CD4-positive, alpha-beta T cell (primary cell): ENCODE measurements around the gene GPRIN1. TPM values are rescaled to one million over a fixed set of nuclear protein-coding genes. Genes with fewer than 3 reads are reported as not detected.

Experiments used
- ATAC-seq: fragments of 200-7000 bp; cut with Tn5 transposase; one replicate; pipeline ENCODE4 v1.10.0; 2022; ENCODE audit warnings: mild to moderate bottlenecking; ENCODE audit not compliant: poor library complexity
- CTCF ChIA-PET: fragments of 350-600 bp; sonication (Branson Sonifier 250); formaldehyde crosslinking; loops from one replicate; lab custom pipeline; 2021; ENCODE audit warnings: antibody characterized with exemption, inconsistent platforms; lab: Charles Lee
- POLR2A ChIA-PET: fragments of 350-600 bp; sonication (Branson Sonifier 250); formaldehyde crosslinking; loops from one replicate; lab custom pipeline; 2021; ENCODE audit warnings: antibody characterized with exemption, inconsistent platforms; lab: Charles Lee
- DNase-seq, 14 experiments: peaks; one replicate each; pipeline ENCODE4 v3.0.0-alpha.2; 2013 to 2020; ENCODE audit warnings: mixed read lengths in 2 of 14
- H3K27ac ChIP-seq, 2 donors: one replicate each; pipeline versions ENCODE4 v1.5.1 to v1.7.0; 2013; ENCODE audit warnings: low read length in 2 of 2, low read depth in 1 of 2, mild to moderate bottlenecking in 1 of 2
- H3K27me3 ChIP-seq, 2 experiments: 1 replicate in 1 of 2; 2 replicates in 1 of 2; pipeline versions ENCODE4 v1.6.1 to v1.7.0; 2013; ENCODE audit warnings: low read length in 2 of 2, control low read depth in 1 of 2, mild to moderate bottlenecking in 1 of 2, moderate library complexity in 1 of 2; ENCODE audit not compliant: insufficient read depth in 2 of 2, control insufficient read depth in 1 of 2
- H3K36me3 ChIP-seq: one replicate; pipeline ENCODE4 v1.6.1; 2013; ENCODE audit warnings: low read length, control low read depth; ENCODE audit not compliant: insufficient read depth
- H3K4me1 ChIP-seq: one replicate; pipeline ENCODE4 v1.6.1; 2013; ENCODE audit warnings: low read length, control low read depth; ENCODE audit not compliant: insufficient read depth
- H3K4me3 ChIP-seq: one replicate; pipeline ENCODE4 v1.5.1; 2013; ENCODE audit warnings: mild to moderate bottlenecking, low read length, moderate library complexity
- H3K9me3 ChIP-seq, 2 experiments: 1 replicate in 1 of 2; 2 replicates in 1 of 2; pipeline versions ENCODE4 v1.6.1 to v1.7.0; 2013; ENCODE audit warnings: low read length in 2 of 2, mild to moderate bottlenecking in 2 of 2, control low read depth in 1 of 2, moderate library complexity in 1 of 2; ENCODE audit not compliant: control insufficient read depth in 1 of 2, insufficient read depth in 1 of 2
- H3K27ac Mint-ChIP-seq: one replicate; pipeline ENCODE4 v1.8.0; 2020; ENCODE audit warnings: mixed read lengths
- H3K27me3 Mint-ChIP-seq: one replicate; pipeline ENCODE4 v1.8.0; 2021; ENCODE audit warnings: mixed read lengths
- H3K36me3 Mint-ChIP-seq: one replicate; pipeline ENCODE4 v1.8.0; 2021; ENCODE audit warnings: low read depth, mixed read lengths
- H3K4me1 Mint-ChIP-seq: one replicate; pipeline ENCODE4 v1.8.0; 2021; ENCODE audit warnings: low read depth, mixed read lengths
- H3K4me3 Mint-ChIP-seq: one replicate; pipeline ENCODE4 v1.8.0; 2020; ENCODE audit warnings: mild to moderate bottlenecking, mixed read lengths
- H3K9me3 Mint-ChIP-seq: one replicate; pipeline ENCODE4 v1.8.0; 2020; ENCODE audit warnings: mixed read lengths
- CTCF ChIP-seq: fragments of 200-600 bp; IDR thresholded peaks from one replicate; pipeline ENCODE4 v1.8.0; 2022; ENCODE audit warnings: antibody characterized with exemption, mild to moderate bottlenecking
- intact Hi-C, 2 experiments: fragments of 100-400 bp; cut with DNase I in 1 of 2; cut with micrococcal nuclease in 1 of 2; formaldehyde crosslinking; loops; one replicate each; pipeline versions ENCODE4 v1.15.1 to v1.9.0; 2023 to 2025; cut with DNase I, micrococcal nuclease
- total RNA-seq, 174 experiments: library from RNA in 2 of 174; stranded (reverse) in 2 of 174; gene quantifications; one replicate each; pipeline ENCODE4 v1.2.3 and lab custom pipeline; 2021 to 2026

Gene GPRIN1
- total RNA-seq, 2 experiments from 2014 or later = 0.22 to 0.36 TPM

- Mint-ChIP-seq H3K4me1 (peaks cover 11% of the 10 kb centered on the region), H3K27ac (no peak overlapping the region), H3K36me3 (no peaks in the 10 kb centered on the region), H3K4me3 (no peak overlapping the region), H3K9me3 (no peaks in the 10 kb centered on the region), H3K27me3 (peaks cover 74% of the 10 kb centered on the region)
- TF ChIP-seq CTCF = no peak
- ATAC-seq (no peak), DNase-seq (no peak)
- Histone ChIP-seq H3K36me3 (no peaks in the 10 kb centered on the region), H3K4me1 (peaks cover 15% of the 10 kb centered on the region), H3K9me3 (no peaks in the 10 kb centered on the region), H3K27me3 (peaks cover 21 to 31% of the 10 kb centered on the region in 2 experiments), H3K27ac (no peak overlapping the region), H3K4me3 (no peak overlapping the region)
- intact Hi-C loops = loop anchor here in 1 of 2 experiments (2.0 kb wide), 1 partner anchor 34 kb away; the partner anchor contains the start of gene TSPAN17
- CTCF ChIA-PET = no interaction called here
- POLR2A ChIA-PET = no interaction called here
Measured at GRCh38 chr5:176612855-176613254, 2.9 kb upstream of the GPRIN1 start.

GRCh38 chr5:176612008-176612407, 2.1 kb upstream of the GPRIN1 start:
- intact Hi-C loops = loop anchor here in 1 of 2 experiments (2.0 kb wide), 1 partner anchor 35 kb away; the partner anchor contains the start of gene TSPAN17
- ATAC-seq = no peak
- ChIA-PET CTCF (no interaction called here), POLR2A (no interaction called here)
- TF ChIP-seq CTCF = no peak
- Mint-ChIP-seq H3K27ac (no peak overlapping the region), H3K4me3 (peak overlapping the region; percentile 26), H3K9me3 (no peaks in the 10 kb centered on the region), H3K4me1 (peaks cover 11% of the 10 kb centered on the region), H3K36me3 (no peaks in the 10 kb centered on the region), H3K27me3 (peaks cover 66% of the 10 kb centered on the region)
- Histone ChIP-seq H3K27me3 (peaks cover 18 to 23% of the 10 kb centered on the region in 2 experiments), H3K27ac (no peak overlapping the region), H3K4me3 (no peak overlapping the region), H3K9me3 (no peaks in the 10 kb centered on the region), H3K4me1 (peaks cover 15% of the 10 kb centered on the region), H3K36me3 (no peaks in the 10 kb centered on the region)
- no peak for DNase-seq

DNA sequence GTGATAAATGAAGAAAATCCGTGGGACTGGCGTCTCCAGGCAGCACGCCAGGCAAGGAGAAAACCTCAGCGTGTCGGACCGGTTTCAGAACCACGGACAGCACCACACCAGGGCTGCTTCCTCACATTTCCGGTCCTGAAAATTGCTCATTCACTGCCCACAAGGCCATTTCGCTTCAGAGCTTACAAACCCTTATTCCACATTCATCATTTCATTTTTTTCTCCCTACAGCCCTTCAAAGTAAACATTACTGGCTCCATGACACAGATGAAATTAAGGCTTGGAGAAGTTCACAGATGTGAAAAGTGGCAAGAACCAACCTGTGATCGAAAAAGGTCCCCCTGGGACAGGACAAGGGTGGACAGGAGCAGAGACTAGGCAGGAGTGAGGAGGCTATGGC, 1.5 kb upstream of the GPRIN1 start:
- no peak overlapping the region for H3K27ac Mint-ChIP-seq
- H3K27me3 Mint-ChIP-seq = peaks cover 60% of the 10 kb centered on the region
- DNase-seq = peak in 13 of 14 experiments; percentile 16 to 79 (median 43)
- H3K36me3 ChIP-seq = no peaks in the 10 kb centered on the region
- ChIA-PET CTCF (no interaction called here), POLR2A (no interaction called here)
- H3K4me3 Mint-ChIP-seq = peak overlapping the region; percentile 11
- intact Hi-C loops = no loop called here
- TF ChIP-seq CTCF = no peak
- peak; percentile 40 for ATAC-seq
- no peak overlapping the region for H3K27ac ChIP-seq
- H3K4me3 ChIP-seq = no peak overlapping the region
- H3K9me3 ChIP-seq = no peaks in the 10 kb centered on the region
- peaks cover 15% of the 10 kb centered on the region for H3K4me1 ChIP-seq
- no peaks in the 10 kb centered on the region for H3K9me3 Mint-ChIP-seq
- H3K27me3 ChIP-seq = peaks cover 13 to 17% of the 10 kb centered on the region in 2 experiments
- H3K36me3 Mint-ChIP-seq = no peaks in the 10 kb centered on the region
- peaks cover 11% of the 10 kb centered on the region for H3K4me1 Mint-ChIP-seq
